ENCODE data around the gene FIBP.
"Not testable (repeated sequence)": the region's sequence is repeated elsewhere in the genome, so short reads cannot be mapped to it uniquely, and the experiment has no call there.

Gene FIBP

DNA sequence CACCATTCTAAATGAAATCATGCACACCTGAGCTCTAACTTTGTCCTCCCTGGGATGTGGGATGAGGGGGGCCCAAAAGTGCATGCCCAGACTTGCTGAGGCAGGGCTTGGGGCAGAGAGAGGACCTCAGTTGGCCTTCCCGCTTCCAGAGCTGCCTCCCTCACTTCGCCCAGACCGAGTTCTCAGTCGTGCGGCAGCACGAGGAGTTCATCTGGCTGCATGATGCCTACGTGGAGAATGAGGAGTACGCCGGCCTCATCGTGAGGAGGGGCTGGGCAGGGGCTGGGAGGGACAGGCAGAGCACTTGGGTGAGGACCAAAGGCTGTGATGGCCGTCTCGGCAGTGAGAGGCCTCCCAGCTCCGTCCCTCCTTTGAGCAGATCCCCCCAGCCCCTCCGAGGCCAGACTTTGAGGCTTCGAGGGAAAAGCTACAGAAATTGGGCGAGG is 38.5 kb downstream of the FIBP start:
- no peak for DNase-seq

DNA sequence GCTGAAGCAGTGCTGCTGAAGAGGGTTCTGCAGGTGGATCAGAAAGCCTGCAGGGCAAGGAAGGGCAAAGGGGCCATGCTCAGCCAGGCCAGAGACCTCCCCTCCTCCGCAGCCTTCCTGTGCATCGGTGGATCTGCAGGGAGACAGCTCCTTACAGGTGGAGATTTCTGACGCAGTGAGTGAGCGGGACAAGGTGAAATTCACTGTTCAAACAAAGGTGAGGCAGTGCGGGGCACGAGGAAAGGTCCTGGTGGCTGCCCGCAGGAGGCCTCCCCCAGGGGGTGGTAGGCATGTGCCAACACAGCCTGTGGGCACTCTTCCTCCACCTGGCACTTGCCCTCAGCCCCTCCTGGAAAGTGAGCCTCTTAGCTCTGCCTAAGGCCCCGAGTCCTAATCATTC is 38.9 kb downstream of the FIBP start:
- no peak for DNase-seq

DNA sequence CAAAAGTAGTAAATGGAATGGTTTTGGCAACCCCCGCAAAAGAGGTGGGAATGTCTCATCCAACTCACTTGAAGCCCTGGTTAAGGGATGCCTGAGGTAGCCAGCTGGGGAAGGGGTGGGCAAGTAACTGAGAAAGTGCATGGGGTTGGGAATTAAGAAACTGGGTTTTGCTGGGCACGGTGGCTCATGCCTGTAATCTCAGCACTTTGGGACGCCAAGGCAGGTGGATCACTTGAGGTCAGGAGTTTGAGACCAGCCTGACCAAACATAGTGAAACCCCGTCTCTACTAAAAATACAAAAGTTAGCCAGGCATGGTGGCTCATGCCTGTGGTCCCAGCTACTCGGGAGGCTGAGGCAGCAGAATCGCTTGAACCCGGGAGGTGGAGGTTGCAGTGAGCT is 39.6 kb downstream of the FIBP start:
- DNase-seq = not testable (repeated sequence)

DNA sequence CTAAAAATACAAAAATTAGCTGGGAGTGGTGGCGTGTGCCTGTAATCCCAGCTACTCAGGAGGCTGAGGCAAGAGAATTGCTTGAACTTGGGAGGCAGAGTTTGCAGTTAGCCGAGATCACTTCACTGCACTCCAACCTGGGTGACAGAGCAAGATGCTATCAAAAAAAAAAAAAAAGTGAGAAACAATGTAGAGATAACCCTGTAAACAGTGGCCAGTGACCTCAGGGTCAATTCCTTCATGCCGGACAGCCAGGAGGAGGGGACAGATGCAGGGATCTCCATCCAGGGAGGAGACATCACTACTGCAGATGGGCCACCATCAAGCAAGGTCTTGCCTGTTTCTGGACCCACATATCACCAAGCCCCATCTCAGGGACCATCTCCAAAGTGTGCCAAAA is 40.5 kb downstream of the FIBP start:
- no peak for DNase-seq

DNA sequence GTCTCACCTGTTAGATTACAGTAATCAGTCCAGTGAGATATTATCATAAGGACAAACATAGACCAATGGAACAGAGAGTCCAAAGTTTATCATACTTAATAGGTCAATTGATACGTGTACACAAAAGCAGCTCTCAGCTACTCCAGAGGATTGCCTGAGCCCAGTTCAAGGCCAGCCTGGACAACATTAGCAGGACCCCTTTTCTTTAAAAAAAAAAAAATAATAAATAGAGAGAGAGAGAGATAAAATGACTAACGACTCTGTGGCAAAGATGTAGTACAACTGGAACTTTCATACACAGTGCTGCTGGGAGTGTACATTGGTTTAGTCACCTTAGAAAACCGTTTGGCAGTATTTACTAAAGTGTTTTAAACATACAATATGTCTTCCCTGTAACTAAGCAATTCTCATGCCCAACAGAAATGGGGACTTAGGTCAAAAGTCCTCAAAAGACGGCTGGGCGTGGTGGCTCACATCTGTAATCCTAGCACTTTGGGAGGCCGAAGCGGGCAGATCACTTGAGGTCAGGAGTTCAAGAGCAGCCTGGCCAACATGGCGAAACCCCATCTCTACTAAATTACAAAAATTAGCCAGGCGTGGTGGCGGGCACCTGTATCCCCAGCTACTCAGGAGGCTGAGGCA is 43.9 kb downstream of the FIBP start:
- no peak for DNase-seq

GRCh38 chr11:65843811-65844210 is 44.5 kb downstream of the FIBP start:
- no peak for DNase-seq

DNA sequence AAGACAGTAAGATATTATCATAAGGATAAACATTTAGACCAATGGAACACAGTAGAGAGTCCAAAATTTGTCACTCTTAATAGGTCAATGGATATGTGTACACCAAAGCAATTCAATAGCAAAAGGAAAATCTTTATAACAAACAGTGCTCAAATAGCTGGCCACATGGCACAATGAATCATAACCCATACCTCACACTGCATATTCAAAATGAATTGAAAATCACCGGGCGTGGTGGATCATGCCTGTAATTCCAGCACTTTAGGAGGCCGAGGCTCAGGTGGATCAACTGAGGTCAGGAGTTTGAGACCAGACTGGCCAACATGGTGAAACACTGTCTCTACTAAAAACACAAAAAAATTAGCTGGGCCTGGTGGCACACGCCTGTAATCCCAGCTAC is 46.1 kb downstream of the FIBP start:
- DNase-seq = no peak

- DNase-seq = no peak
Measured at GRCh38 chr11:65834202-65834601, 54.1 kb downstream of the FIBP start.

Measured in nucleus accumbens (tissue), 56 donors.